Forelimb muscle (tissue), 1 donor: ENCODE data around the gene SMYD1. TPM values are rescaled to one million over a fixed set of nuclear protein-coding genes. Genes with fewer than 3 reads are reported as not detected.

Source experiments
- DNase-seq: peaks from one replicate; pipeline ENCODE4 v3.0.0-alpha.2; 2013; ENCODE audit warnings: low read depth
- polyA plus RNA-seq: library from polyadenylated mRNA; unstranded; fragments of 120-200 nt; gene quantifications from one replicate; pipeline ENCODE4 v1.2.1, GENCODE V29; 2013; ENCODE audit not compliant: insufficient read length

The SMYD1 gene
- polyA plus RNA-seq, 1 donor, result 375 TPM

GRCh38 chr2:88055371-88056128 is 12.1 kb upstream of the SMYD1 start, which contains the start of gene KRCC1:
KRCC1 (minus strand) TSS chr2:88055783; CDS start chr2:88028563, 27,220 bp downstream.
- peak; percentile 93 for DNase-seq

- DNase-seq, result no peak
These were observed 10.2 kb upstream of the SMYD1 start for GRCh38 chr2:88057437-88057844.

GRCh38 chr2:88058191-88058590 is 9.4 kb upstream of the SMYD1 start:
- no peak for DNase-seq

- no peak for DNase-seq
These were observed 7.4 kb upstream of the SMYD1 start for GRCh38 chr2:88059979-88060906.

DNA sequence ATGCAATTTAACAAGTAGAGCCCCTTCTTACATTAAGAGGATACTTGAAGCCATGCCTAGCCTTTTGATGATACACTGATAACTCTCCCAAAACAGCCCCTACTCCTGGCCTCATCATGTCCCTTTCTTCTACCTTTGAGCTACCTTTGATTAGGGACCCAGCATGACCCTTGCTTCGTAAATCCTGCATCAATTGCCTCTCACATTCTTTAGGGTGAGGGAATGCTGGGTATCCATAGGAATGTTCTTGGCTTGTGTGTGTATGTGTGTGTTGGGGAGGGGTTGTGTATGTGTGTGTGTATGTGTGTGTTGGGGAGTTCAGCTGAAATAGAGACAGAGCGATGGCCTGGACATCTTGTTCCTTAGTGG is 6.7 kb upstream of the SMYD1 start:
- no peak for DNase-seq

- DNase-seq, result no peak
These were observed 6.3 kb upstream of the SMYD1 start for GRCh38 chr2:88061295-88061694.

DNA sequence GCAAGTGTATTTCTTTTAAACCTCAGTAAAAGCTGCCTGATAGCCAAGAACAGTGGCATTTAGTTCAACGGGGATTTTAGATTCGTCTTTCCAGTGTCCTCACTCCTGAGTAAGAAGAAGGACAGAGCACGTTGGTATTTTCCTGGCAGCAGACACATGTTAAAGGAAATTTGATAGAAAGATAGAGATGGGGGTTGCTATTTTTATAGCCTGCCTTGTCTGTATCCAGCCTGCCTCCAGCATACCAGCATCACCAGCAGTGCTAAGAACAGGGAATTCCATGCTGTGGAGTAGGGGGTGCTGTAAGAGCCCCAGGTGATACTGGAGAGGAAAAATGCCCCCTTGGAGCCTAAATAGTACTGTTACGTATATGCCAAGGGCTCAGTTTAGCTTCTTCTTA is 1.1 kb upstream of the SMYD1 start:
- no peak for DNase-seq

GRCh38 chr2:88067189-88067588 is 436 bp upstream of the SMYD1 start:
- DNase-seq, result no peak

GRCh38 chr2:88068044-88068443 is 419 bp downstream of the SMYD1 start:
- DNase-seq, result no peak

GRCh38 chr2:88069117-88069516 is 1.5 kb downstream of the SMYD1 start:
- DNase-seq, result no peak

GRCh38 chr2:88070055-88070454 is 2.4 kb downstream of the SMYD1 start:
- no peak for DNase-seq

- no peak for DNase-seq
These were observed 3.7 kb downstream of the SMYD1 start for GRCh38 chr2:88071365-88071764.

- DNase-seq, result no peak
These were observed 6.5 kb downstream of the SMYD1 start for GRCh38 chr2:88074150-88074549.

- no peak for DNase-seq
These were observed 7.2 kb downstream of the SMYD1 start for GRCh38 chr2:88074854-88075292.

DNA sequence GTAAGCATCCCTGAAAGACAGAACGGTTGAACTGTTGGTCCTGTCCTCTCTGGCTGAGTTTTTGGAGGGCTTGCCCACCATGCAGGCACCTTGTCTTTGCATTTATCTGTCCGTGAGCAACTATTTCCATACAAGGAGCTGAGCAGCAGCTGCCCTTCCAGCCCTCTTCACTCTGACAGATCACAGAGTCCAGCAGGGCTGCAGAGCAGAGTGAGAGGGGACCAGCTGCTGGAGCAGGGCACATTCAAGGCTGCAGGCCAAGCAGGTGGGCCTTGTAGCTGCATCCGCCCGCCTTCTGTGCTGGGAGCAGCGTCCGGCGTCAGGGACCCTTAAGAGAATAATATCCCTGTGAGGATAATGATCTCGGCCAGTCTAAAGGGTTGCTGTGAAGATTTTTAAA is 9.5 kb downstream of the SMYD1 start:
- no peak for DNase-seq

DNA sequence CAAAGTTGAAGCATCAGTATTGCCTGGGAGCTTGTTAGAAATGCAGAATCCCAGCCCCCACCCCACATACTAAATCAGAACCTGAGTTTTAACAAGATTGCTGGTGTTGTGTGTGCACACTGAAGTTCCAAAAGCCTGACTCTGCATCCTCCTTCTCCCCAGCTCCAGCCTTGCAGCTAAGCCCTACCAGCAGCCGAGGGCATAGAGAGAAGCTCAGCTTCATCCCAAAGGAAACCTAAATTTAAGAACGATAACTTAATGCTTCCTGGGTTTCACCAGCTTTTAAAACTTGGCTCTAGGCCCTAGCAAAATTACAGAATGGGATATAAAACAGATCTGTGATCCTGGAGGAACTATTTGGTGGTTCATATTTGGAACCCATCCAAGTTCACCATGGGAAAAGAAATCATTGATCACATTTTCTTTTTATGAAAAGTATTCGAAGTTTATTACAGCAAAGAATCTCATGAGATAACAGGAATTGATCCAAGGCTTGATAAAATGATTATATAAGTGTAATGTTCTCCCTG is 11.1 kb downstream of the SMYD1 start:
- DNase-seq, result no peak

GRCh38 chr2:88080545-88080944 is 12.9 kb downstream of the SMYD1 start:
- DNase-seq, result no peak

DNA sequence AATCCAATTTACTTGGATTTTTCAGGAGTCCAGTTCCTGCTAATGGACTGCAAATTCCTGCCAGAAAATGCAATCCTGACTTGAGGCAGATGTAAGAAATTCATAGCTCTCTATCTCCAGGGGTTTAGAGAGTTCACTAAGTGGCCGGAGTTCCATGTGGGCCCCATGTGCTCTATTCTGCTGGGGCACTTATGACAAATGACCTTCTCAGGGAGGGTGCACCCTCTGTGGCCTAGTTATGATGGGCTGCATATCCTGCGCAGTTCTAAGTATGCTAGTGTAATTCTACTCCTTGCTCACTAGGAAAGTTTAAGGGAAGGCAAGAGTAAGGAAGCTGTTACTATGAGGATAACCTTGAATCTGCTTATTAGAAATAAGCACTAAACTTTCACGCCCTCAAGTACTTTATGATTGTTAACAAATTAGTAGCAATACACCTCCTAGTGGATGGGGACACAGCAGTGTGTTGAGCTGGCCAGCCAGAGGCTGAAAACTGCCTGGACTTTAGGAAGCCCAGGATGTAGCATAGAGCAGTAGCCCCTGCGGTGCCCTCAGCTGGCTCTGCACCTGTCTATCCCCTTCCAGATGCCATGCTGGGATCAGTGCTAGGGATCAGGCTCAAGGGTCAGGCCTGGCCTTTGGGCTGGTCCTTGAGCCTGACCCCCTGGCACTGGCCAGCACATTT is 14.4 kb downstream of the SMYD1 start:
- no peak for DNase-seq

- DNase-seq, result no peak
These were observed 15.2 kb downstream of the SMYD1 start for GRCh38 chr2:88082781-88083180.

DNA sequence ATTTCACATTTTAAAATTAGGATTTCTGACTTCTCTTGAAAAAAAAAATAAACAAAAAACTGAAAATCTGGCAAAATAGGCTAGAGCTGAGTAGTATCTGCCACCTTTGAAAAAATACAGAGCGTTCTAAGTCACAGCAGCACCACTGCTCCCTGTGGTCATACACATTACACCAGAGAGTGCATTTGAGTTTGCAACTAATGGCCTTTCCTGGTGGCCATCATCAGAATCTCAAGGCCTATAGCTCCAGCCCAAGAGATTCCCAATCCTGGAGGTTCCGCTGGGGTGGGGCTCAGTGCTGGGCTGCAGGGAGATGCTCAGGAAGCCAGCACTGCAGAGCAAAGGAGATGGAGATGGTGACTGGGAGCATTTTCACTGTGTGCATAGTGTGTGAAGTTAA is 17.5 kb downstream of the SMYD1 start:
- no peak for DNase-seq

GRCh38 chr2:88085602-88086001 is 18.0 kb downstream of the SMYD1 start:
- no peak for DNase-seq

DNA sequence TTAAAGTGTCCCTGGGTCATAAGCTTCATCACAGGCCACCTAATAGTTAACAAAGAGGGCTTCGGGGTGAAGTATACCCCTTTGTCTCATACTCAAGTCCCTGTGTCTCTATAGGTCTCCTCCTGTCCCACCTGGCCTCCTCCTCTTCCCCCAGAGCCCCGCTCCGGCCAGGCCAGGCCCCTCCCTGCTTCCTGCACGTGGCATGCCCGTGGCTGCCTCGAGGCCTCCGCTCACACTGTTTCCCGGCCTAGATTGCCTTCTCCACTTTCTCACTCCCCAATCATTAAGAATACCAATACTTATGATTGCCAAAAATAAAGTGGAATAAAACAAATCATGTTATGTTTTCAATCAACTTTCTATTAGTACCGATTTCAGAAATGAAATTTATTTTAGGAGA is 18.8 kb downstream of the SMYD1 start:
- no peak for DNase-seq
